ENCODE data around the gene FMO1. TPM values are rescaled to one million over a fixed set of nuclear protein-coding genes. Genes with fewer than 3 reads are reported as not detected.

FMO1 gene
- total RNA-seq, 1 experiment from 2014 or later, result not detected

DNA sequence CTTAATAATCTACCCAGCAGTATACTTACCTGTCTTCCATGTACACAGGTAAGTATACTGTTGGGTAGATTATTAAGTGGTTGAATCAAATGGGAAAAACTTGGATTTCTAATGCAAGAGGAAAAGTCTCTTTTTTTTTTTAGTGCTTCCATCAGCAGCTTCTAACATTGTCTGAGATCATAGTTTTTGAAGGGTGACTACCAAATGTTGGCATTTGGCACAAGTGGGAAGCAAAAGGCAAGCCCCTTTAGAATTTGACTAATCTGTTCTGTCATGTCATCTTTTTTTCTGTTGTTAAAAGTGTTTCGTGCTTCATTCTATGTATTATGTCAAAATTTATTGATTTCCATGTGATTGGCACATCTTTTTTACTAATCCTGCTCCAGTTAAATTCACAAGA is 547 bp downstream of the FMO1 start (continued):
- TF ChIP-seq, protein P1, sequence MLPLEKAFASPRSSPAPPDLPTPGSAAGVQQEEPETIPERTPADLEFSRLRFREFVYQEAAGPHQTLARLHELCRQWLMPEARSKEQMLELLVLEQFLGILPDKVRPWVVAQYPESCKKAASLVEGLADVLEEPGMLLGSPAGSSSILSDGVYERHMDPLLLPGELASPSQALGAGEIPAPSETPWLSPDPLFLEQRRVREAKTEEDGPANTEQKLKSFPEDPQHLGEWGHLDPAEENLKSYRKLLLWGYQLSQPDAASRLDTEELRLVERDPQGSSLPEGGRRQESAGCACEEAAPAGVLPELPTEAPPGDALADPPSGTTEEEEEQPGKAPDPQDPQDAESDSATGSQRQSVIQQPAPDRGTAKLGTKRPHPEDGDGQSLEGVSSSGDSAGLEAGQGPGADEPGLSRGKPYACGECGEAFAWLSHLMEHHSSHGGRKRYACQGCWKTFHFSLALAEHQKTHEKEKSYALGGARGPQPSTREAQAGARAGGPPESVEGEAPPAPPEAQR (CRISPR knock-in tag; IDR thresholded peaks at IDR 0.05), result no peak
- TF ChIP-seq, protein P2, sequence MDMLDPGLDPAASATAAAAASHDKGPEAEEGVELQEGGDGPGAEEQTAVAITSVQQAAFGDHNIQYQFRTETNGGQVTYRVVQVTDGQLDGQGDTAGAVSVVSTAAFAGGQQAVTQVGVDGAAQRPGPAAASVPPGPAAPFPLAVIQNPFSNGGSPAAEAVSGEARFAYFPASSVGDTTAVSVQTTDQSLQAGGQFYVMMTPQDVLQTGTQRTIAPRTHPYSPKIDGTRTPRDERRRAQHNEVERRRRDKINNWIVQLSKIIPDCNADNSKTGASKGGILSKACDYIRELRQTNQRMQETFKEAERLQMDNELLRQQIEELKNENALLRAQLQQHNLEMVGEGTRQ (CRISPR knock-in tag; IDR thresholded peaks at IDR 0.05), result no peak
- TF ChIP-seq, protein P3, sequence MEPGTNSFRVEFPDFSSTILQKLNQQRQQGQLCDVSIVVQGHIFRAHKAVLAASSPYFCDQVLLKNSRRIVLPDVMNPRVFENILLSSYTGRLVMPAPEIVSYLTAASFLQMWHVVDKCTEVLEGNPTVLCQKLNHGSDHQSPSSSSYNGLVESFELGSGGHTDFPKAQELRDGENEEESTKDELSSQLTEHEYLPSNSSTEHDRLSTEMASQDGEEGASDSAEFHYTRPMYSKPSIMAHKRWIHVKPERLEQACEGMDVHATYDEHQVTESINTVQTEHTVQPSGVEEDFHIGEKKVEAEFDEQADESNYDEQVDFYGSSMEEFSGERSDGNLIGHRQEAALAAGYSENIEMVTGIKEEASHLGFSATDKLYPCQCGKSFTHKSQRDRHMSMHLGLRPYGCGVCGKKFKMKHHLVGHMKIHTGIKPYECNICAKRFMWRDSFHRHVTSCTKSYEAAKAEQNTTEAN (CRISPR knock-in tag; IDR thresholded peaks at IDR 0.05), result no peak
- no peak for TF ChIP-seq MXD4 (CRISPR knock-in tag; IDR thresholded peaks at IDR 0.05; ENCODE audit: borderline replicate concordance)
- TF ChIP-seq, protein P4, sequence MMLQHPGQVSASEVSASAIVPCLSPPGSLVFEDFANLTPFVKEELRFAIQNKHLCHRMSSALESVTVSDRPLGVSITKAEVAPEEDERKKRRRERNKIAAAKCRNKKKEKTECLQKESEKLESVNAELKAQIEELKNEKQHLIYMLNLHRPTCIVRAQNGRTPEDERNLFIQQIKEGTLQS (CRISPR knock-in tag; conservative IDR thresholded peaks at IDR 0.05), result no peak
- TF ChIP-seq FOXP1 (CRISPR knock-in tag; IDR thresholded peaks at IDR 0.05; ENCODE audit: borderline replicate concordance), result no peak
- no peak for TF ChIP-seq MYBL2 (CRISPR knock-in tag; IDR thresholded peaks at IDR 0.05)
- TF ChIP-seq KAT7 (CRISPR knock-in tag; IDR thresholded peaks at IDR 0.05; ENCODE audit: borderline replicate concordance), result no peak
- TF ChIP-seq NR2C2 (CRISPR knock-in tag; IDR thresholded peaks at IDR 0.05), result no peak

DNA sequence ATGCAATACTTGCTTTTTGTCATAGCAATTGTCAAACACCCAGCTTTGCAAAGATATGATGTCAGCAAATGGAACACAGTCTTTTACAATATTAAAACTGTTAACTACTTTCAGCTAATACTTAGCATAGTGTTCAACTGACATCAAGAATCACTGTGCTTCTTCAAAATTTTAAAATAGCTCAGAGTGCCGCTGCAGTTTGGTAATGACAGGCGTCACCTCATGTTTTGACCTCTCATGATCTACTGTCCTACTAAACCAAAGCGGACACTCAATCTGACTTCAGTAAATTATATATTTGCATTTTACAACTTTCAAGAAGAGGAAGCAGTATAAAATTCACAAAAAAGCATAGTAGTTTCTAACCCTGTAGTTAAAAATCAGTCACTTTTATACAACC is 2.0 kb downstream of the FMO1 start:
- no peak for DNase-seq (ENCODE audit: low spot score)

More for the DNA sequence above, 2.0 kb downstream of the FMO1 start:
- Mint-ChIP-seq H3K36me3 (no peaks in the 10 kb centered on the region), H3K4me3 (no peak overlapping the region), H3K27ac (no peak overlapping the region), H3K4me1 (peaks cover 46% of the 10 kb centered on the region), H3K9me3 (no peaks in the 10 kb centered on the region), H3K27me3 (ENCODE audit: low read depth) (peaks cover 25% of the 10 kb centered on the region)
- POLR2A ChIA-PET, result no interaction called here
- CTCF ChIA-PET, result interaction anchor here (1.6 to 6.4 kb wide), 3 partner anchors 63 to 283 kb away, joined by 3 to 47 read pairs (median 4); partner anchors contain the start of gene FMO4
- ATAC-seq, result no peak
- TF ChIP-seq EMX1 (CRISPR knock-in tag; IDR thresholded peaks at IDR 0.05) (no peak), ZNF671 (CRISPR knock-in tag; IDR thresholded peaks at IDR 0.05) (no peak), NFYB (CRISPR knock-in tag; conservative IDR thresholded peaks at IDR 0.05; ENCODE audit: low read depth) (no peak), NR1H2 (CRISPR knock-in tag; IDR thresholded peaks at IDR 0.05) (no peak), MYBL2 (CRISPR knock-in tag; IDR thresholded peaks at IDR 0.05) (no peak), CREM (CRISPR knock-in tag; IDR thresholded peaks at IDR 0.05) (no peak), ETV6 (CRISPR knock-in tag; IDR thresholded peaks at IDR 0.05) (no peak), GABPB1 (CRISPR knock-in tag; IDR thresholded peaks at IDR 0.05) (no peak), FOXJ3 (CRISPR knock-in tag; IDR thresholded peaks at IDR 0.05; ENCODE audit: borderline replicate concordance) (no peak), SOX15 (CRISPR knock-in tag; IDR thresholded peaks at IDR 0.05) (no peak)
- TF ChIP-seq, protein P5, sequence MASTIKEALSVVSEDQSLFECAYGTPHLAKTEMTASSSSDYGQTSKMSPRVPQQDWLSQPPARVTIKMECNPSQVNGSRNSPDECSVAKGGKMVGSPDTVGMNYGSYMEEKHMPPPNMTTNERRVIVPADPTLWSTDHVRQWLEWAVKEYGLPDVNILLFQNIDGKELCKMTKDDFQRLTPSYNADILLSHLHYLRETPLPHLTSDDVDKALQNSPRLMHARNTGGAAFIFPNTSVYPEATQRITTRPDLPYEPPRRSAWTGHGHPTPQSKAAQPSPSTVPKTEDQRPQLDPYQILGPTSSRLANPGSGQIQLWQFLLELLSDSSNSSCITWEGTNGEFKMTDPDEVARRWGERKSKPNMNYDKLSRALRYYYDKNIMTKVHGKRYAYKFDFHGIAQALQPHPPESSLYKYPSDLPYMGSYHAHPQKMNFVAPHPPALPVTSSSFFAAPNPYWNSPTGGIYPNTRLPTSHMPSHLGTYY (CRISPR knock-in tag; IDR thresholded peaks at IDR 0.05), result no peak
- TF ChIP-seq, protein P6, sequence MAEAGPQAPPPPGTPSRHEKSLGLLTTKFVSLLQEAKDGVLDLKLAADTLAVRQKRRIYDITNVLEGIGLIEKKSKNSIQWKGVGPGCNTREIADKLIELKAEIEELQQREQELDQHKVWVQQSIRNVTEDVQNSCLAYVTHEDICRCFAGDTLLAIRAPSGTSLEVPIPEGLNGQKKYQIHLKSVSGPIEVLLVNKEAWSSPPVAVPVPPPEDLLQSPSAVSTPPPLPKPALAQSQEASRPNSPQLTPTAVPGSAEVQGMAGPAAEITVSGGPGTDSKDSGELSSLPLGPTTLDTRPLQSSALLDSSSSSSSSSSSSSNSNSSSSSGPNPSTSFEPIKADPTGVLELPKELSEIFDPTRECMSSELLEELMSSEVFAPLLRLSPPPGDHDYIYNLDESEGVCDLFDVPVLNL (CRISPR knock-in tag; IDR thresholded peaks at IDR 0.05; ENCODE audit: borderline replicate concordance, low read depth), result no peak
- TF ChIP-seq, protein P7, sequence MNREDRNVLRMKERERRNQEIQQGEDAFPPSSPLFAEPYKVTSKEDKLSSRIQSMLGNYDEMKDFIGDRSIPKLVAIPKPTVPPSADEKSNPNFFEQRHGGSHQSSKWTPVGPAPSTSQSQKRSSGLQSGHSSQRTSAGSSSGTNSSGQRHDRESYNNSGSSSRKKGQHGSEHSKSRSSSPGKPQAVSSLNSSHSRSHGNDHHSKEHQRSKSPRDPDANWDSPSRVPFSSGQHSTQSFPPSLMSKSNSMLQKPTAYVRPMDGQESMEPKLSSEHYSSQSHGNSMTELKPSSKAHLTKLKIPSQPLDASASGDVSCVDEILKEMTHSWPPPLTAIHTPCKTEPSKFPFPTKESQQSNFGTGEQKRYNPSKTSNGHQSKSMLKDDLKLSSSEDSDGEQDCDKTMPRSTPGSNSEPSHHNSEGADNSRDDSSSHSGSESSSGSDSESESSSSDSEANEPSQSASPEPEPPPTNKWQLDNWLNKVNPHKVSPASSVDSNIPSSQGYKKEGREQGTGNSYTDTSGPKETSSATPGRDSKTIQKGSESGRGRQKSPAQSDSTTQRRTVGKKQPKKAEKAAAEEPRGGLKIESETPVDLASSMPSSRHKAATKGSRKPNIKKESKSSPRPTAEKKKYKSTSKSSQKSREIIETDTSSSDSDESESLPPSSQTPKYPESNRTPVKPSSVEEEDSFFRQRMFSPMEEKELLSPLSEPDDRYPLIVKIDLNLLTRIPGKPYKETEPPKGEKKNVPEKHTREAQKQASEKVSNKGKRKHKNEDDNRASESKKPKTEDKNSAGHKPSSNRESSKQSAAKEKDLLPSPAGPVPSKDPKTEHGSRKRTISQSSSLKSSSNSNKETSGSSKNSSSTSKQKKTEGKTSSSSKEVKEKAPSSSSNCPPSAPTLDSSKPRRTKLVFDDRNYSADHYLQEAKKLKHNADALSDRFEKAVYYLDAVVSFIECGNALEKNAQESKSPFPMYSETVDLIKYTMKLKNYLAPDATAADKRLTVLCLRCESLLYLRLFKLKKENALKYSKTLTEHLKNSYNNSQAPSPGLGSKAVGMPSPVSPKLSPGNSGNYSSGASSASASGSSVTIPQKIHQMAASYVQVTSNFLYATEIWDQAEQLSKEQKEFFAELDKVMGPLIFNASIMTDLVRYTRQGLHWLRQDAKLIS (CRISPR knock-in tag; IDR thresholded peaks at IDR 0.05; ENCODE audit: borderline replicate concordance), result no peak
- TF ChIP-seq, protein P8, sequence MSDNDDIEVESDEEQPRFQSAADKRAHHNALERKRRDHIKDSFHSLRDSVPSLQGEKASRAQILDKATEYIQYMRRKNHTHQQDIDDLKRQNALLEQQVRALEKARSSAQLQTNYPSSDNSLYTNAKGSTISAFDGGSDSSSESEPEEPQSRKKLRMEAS (CRISPR knock-in tag; IDR thresholded peaks at IDR 0.05), result no peak
- TF ChIP-seq, protein P1 (CRISPR knock-in tag; IDR thresholded peaks at IDR 0.05), result no peak
- TF ChIP-seq, protein P9, sequence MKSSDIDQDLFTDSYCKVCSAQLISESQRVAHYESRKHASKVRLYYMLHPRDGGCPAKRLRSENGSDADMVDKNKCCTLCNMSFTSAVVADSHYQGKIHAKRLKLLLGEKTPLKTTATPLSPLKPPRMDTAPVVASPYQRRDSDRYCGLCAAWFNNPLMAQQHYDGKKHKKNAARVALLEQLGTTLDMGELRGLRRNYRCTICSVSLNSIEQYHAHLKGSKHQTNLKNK (CRISPR knock-in tag; IDR thresholded peaks at IDR 0.05), result no peak
- TF ChIP-seq, protein P10, sequence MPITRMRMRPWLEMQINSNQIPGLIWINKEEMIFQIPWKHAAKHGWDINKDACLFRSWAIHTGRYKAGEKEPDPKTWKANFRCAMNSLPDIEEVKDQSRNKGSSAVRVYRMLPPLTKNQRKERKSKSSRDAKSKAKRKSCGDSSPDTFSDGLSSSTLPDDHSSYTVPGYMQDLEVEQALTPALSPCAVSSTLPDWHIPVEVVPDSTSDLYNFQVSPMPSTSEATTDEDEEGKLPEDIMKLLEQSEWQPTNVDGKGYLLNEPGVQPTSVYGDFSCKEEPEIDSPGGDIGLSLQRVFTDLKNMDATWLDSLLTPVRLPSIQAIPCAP (CRISPR knock-in tag; IDR thresholded peaks at IDR 0.05), result no peak
